Astrocyte (in vitro differentiated cells and primary cell): ENCODE data around the gene F2R.

ENCODE experiments used
- EZH2 ChIP-seq: IDR thresholded peaks from 2 replicates; pipeline ENCODE4 v1.6.1; 2012; ENCODE audit warnings: mild to moderate bottlenecking, low read length, inconsistent platforms; ENCODE audit not compliant: insufficient read depth
- TF ChIP-seq, protein P1 (sequence below): IDR thresholded peaks from 2 replicates; pipeline ENCODE4 v1.5.1; 2011; ENCODE audit warnings: low read depth, mild to moderate bottlenecking, inconsistent platforms, low read length, moderate library complexity; ENCODE audit not compliant: insufficient read depth

GRCh38 chr5:76703707-76704106 lies 12.2 kb upstream of the F2R start:
- TF ChIP-seq, protein P1, sequence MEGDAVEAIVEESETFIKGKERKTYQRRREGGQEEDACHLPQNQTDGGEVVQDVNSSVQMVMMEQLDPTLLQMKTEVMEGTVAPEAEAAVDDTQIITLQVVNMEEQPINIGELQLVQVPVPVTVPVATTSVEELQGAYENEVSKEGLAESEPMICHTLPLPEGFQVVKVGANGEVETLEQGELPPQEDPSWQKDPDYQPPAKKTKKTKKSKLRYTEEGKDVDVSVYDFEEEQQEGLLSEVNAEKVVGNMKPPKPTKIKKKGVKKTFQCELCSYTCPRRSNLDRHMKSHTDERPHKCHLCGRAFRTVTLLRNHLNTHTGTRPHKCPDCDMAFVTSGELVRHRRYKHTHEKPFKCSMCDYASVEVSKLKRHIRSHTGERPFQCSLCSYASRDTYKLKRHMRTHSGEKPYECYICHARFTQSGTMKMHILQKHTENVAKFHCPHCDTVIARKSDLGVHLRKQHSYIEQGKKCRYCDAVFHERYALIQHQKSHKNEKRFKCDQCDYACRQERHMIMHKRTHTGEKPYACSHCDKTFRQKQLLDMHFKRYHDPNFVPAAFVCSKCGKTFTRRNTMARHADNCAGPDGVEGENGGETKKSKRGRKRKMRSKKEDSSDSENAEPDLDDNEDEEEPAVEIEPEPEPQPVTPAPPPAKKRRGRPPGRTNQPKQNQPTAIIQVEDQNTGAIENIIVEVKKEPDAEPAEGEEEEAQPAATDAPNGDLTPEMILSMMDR = no peak
- TF ChIP-seq EZH2 = no peak
